ENCODE results near the gene NDUFS4.
"Not testable (repeated sequence)": the region's sequence is repeated elsewhere in the genome, so short reads cannot be mapped to it uniquely, and the experiment has no call there.

The NDUFS4 gene

DNA sequence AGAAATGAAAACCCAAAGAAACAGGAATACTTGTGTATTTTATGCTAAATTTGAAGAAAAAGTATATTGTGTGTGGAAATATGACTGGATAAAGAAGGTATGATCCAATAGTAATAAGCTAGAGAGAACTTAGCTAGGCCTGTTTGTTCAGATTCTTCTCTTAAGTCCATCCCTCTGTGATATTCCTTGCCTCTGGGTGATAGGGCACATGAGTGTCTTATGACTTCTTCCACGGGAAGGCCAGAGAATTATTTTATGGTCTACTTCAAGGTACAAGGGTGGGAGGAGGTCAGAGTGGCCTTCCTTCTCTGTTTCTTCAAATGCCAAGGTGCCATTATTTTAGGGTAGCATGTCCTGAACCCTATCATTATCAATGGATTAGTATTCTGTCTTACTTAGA, 113.7 kb downstream of the NDUFS4 start:
- DNase-seq = no peak

DNA sequence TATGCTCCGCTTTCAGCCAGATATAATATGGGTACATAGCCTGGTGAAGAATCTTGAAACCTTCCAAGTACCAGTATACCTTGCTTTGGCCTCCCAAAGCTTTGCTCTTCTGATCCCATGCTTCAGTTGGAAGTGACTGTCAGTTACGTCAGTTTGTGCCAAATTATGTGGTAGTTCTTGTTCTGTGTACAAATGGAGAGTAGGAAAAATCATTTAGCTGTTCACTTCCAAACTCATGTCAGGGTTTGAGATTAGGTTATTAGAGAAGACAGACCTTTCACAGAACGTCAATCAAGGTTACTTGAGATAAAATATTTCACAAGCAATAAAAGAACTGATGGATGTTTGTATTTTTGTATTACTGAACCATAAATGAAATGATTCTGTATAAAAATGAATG, 117.2 kb downstream of the NDUFS4 start:
- DNase-seq = no peak

DNA sequence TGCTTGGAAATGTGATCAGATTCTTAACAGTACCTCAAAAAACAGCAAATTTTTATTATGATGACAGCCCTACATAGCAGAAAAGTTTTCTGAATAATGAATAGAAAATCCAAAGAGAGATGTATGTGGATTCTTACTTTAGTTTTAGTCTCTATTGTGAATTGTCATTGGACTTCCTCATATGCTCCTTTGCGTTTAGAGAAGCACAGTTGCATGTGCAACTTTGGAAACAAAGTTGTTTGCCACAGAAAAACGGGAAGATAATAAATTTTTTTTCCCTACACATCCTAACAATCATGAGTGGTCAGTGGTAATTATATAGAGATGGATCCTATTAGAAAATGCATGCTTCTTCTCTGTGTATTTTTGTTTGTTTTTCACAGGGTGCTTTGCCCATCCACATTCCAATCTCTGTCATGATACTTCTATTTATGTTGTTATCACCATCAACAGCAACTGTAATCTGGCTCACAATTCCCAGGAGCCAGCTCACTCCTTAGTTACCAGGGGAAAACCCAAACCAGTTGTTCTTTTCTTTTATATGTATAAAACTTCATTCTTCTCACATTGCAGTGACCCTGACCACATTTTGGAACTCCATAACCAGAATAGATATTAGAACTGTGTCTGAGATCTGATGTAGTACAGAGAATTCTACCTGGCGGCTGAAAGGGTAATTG, 118.7 kb downstream of the NDUFS4 start:
- DNase-seq = no peak

DNA sequence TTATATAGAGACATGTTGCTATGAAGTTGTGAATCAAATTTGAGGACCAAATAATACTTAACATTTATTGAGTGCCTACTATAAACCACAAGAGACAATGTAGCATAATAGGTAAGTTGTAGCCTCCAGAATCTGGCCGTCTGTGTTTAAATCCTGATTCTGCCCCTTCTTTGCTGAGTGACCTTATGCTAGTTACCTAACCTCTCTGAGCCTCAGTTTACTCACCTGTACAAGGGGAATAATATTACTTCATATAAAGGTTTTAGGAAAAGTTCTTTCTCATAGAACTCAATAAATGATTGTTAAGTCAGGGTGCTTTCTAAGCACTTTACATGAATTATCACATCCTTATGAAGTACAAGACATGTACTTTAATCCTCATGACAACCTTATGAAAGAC, 120.6 kb downstream of the NDUFS4 start:
- DNase-seq = no peak

DNA sequence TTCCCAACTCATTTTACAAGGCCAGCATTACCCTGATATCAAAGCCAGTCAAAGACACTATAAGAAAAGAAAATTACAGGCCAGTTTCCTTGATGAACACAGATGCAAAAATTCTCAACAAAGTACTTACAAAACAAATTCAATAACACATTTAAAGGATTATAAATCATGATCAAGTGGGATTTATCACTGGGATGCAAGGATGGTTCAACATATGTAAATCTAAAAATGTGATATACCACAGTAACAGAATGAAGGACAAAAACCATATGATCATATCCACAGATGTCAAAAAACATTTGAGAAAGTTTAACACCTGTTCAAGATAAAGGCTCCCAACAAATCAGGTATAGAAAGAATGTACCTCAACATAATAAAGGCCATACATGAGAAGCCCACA, 130.6 kb downstream of the NDUFS4 start:
- no peak for DNase-seq

DNA sequence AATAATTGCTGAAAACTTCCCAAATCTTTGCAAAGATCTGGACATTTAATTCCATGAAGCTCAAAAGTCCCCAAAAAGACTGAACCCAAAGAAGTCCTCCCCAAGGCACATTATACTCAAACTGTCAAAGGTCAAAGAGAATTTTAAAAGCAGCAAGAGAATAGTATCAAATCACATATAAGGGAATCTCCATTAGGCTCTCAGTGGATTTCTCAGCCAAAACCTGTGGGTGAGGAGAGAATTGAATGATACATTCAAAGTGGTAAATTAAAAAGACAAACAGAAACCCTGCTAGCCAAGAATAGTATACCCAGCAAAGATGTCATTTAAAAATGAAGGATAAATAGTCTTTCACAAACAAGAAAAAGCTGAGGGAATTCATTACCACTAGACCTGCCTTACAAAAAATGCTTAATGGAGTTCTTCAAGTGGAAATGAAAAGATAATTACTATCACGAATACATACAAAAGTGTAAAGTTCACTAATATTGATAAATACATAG, 134.1 kb downstream of the NDUFS4 start:
- no peak for DNase-seq

DNA sequence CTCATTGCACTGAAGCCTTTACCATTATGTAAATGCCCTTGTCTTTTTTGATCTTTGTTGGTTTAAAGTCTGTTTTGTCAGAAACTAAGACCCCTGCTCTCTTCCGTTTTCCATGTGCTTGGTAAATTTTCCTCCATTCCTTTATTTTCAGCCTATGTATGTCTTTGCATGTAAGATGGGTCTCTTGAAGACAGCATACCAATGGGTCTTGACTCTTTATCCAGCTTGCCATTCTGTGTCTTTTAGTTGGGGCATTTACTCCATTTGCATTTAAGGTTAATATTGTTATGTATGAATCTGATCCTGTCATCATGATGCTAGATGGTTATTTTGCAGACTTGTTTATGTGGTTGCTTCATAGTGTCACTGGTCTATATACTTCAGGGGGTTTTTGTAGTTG, 150.0 kb downstream of the NDUFS4 start:
- DNase-seq = not testable (repeated sequence)

DNA sequence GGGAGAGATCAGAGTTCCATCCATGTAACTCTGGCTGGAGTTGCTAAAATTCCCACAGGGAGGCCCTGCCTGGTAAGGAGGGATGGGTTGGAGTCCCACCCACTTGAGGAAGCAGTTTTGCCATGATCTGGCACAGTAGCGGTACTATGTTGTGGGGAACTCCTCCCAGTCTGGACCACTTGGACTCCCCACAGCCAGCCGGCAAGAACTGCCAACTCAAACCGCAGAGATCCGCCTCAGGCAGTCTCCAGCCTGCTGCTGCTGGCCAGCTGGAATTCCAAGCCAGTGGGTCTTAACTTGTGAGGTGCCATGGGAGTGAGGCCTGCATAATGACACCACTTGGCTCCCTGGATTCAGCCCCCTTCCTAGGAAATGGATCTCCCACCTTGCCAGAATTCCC, 151.9 kb downstream of the NDUFS4 start:
- DNase-seq = no peak

DNA sequence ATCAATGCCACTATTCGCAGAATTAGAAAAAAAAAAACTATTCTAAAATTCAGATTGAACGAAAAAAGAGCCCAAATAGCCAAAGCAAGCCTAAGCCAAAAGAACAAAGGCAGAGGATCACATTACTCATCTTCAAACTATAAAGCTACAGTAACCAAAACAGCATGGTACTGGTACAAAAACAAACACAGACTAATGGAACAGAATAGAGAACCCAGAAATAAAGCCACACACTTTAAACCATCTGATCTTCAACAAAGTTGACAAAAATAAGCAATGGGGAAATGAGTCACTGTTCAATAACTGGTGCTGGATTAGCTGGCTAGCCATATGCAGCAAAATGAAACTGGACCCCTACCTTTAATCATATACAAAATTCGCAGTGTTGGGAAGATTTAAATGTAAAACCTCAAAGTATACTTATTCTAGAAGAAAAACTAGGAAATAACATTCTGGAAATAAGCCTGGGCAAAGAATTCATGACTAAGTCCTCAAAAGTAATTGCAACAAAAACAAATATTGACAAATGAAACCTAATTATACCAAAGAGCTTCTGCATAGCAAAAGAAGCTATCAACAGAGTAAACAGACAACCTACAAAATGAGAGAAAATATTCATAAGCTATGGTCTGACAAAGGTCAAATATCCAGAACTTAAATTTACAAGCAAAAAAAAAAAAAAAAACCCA, 153.7 kb downstream of the NDUFS4 start:
- DNase-seq = no peak

DNA sequence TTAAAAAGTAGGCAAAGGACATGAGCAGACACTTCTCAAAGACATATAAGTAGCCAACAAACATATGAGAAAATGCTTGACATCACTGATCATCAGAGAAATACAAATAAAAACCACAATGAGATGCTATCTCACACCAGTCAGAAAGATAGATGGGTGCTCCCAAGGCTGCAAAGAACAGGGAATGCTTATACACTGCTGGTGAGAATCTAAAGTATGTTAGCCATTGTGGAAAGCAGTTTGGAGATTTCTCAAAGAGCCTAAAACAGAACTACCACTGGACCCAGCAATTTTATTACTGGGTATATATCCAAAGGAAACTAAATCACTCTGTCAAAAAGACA, 154.2 kb downstream of the NDUFS4 start:
- no peak for DNase-seq

DNA sequence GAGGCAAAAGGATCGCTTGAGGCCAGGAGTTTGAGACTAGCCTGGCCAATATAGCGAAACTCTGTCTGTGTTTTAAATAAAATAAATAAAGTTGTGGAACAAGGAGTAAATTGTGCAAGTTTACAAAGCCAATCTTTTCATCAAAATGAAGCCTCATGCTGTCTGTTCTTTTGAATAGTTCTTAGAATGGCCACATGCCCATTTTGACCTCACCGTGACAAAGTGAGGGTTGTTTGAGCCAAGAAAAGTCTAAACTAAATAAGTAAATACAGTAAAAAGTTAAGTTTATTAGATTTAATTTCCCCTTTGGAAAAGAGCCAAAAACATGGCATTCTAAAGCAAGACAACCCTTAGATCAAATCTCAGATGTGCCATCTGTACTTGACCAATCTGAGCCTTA, 165.7 kb downstream of the NDUFS4 start:
- no peak for DNase-seq

DNA sequence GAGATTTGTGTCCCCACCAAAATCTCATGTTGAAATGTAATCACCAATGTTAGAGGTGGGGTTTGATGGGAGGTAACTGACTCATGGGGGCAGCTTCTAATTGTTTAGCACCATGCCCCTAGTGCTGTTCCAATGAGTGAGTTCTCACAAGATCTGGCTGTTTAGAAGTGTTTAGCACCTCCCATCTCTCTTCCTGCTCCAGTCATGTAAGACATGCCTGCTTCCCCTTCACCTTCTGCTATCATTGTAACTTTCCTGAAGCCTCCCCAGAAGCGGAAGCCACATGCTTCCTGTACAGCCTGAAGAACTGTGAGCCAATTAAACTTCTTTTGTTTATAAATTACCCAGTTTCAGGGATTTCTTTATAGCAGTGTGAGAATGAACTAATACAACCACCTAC, 170.5 kb downstream of the NDUFS4 start:
- DNase-seq = no peak
